GM12878 (cell line): ENCODE measurements around the gene OVOL3. TPM values are rescaled to one million over a fixed set of nuclear protein-coding genes. Genes with fewer than 3 reads are reported as not detected.

ENCODE experiments used
- ATAC-seq: fragments of 200-7000 bp; cut with Tn5 transposase; 3 replicates; pipeline ENCODE4 v1.9.1; 2020; ENCODE audit warnings: mild to moderate bottlenecking, moderate library complexity
- BruUV-seq: library from RNA; stranded (reverse); fragments of 400-500 nt; replicated peaks from 2 replicates; lab custom pipeline; 2021; lab: Mats Ljungman, UMichigan
- CTCF ChIA-PET: fragments of 300-600 bp; sonication (Branson Sonifier 250); formaldehyde crosslinking; extraction: SDS; loops from one replicate; lab custom pipeline; 2021; ENCODE audit warnings: inconsistent platforms; lab: Yijun Ruan, JAX
- POLR2A ChIA-PET: fragments of 350-600 bp; formaldehyde crosslinking; extraction: SDS; loops from one replicate; lab custom pipeline; 2021; ENCODE audit warnings: inconsistent platforms; lab: Charles Lee
- RAD21 ChIA-PET: fragments of 300-600 bp; sonication (Branson Sonifier 250); formaldehyde crosslinking; loops from one replicate; lab custom pipeline; 2023; ENCODE audit warnings: antibody characterized with exemption; ENCODE audit not compliant: unreplicated experiment; lab: Charles Lee
- SMC1A ChIA-PET: fragments of 300-600 bp; sonication (Branson Sonifier 250); formaldehyde crosslinking; loops from one replicate; lab custom pipeline; 2023; ENCODE audit not compliant: unreplicated experiment, uncharacterized antibody; lab: Charles Lee
- DNase-seq: peaks from one replicate; pipeline ENCODE4 v3.0.0-alpha.2; 2011; ENCODE audit warnings: low read depth, low spot score
- FAIRE-seq: peaks from 3 replicates; lab custom pipeline; 2011; peaks lifted over from hg19 to GRCh38; lab: Jason Lieb, UNC
- H2AFZ ChIP-seq: 2 replicates; pipeline ENCODE4 v1.6.0; 2011; ENCODE audit warnings: low read depth, low read length, control low read depth; ENCODE audit not compliant: control insufficient read depth
- H3K27ac ChIP-seq: 2 replicates; pipeline ENCODE4 v1.5.1; 2011; ENCODE audit warnings: control low read depth; ENCODE audit not compliant: control insufficient read depth, insufficient read depth
- H3K27me3 ChIP-seq, 2 experiments: replicated peaks in 1 of 2; 2 replicates each; pipeline versions ENCODE4 v1.6.0 to v1.6.1; 2011; ENCODE audit warnings: low read length in 1 of 2; ENCODE audit not compliant: control insufficient read depth in 2 of 2, insufficient read depth in 2 of 2
- H3K36me3 ChIP-seq, 2 experiments: 2 replicates each; pipeline ENCODE4 v1.5.1; 2011; ENCODE audit warnings: low read length in 1 of 2; ENCODE audit not compliant: control insufficient read depth in 2 of 2, insufficient read depth in 2 of 2
- H3K4me1 ChIP-seq: 2 replicates; pipeline ENCODE4 v1.6.1; 2011; ENCODE audit warnings: mild to moderate bottlenecking, low read length, moderate library complexity, mixed read lengths; ENCODE audit not compliant: control insufficient read depth, insufficient read depth
- H3K4me2 ChIP-seq: 2 replicates; pipeline ENCODE4 v1.6.0; 2011; ENCODE audit warnings: control low read depth; ENCODE audit not compliant: control insufficient read depth, insufficient read depth
- H3K4me3 ChIP-seq: fragments of 200-600 bp; sonication (generic); 2 replicates; pipeline ENCODE4 v1.5.1; 2016
- H3K79me2 ChIP-seq: 2 replicates; pipeline ENCODE4 v1.6.0; 2011; ENCODE audit warnings: low read length; ENCODE audit not compliant: control insufficient read depth, insufficient read depth
- H3K9ac ChIP-seq: 2 replicates; pipeline ENCODE4 v1.8.0; 2011; ENCODE audit warnings: low read length, control low read depth, mixed read lengths; ENCODE audit not compliant: control insufficient read depth, insufficient read depth
- H3K9me3 ChIP-seq: replicated peaks from 3 replicates; pipeline ENCODE4 v1.5.1; 2011; ENCODE audit warnings: mild to moderate bottlenecking, low read length; ENCODE audit not compliant: control insufficient read depth, insufficient read depth
- H4K20me1 ChIP-seq: 2 replicates; pipeline ENCODE4 v1.6.0; 2011; ENCODE audit not compliant: control insufficient read depth, insufficient read depth
- ASH2L ChIP-seq: fragments of 300-600, 200-600 bp; sonication (generic); IDR thresholded peaks from 2 replicates; pipeline ENCODE4 v1.6.1; 2017; ENCODE audit warnings: low read depth, mild to moderate bottlenecking, borderline replicate concordance
- BCL11A ChIP-seq: IDR thresholded peaks from 2 replicates; pipeline ENCODE4 v1.6.1; 2011; ENCODE audit warnings: low read depth, low read length
- CBFB ChIP-seq: IDR thresholded peaks from 2 replicates; pipeline ENCODE4 v1.6.1; 2016; ENCODE audit warnings: antibody characterized with exemption, low read depth
- CBX3 ChIP-seq: fragments of 200-600 bp; sonication (generic); IDR thresholded peaks from 2 replicates; pipeline ENCODE4 v1.6.1; 2016; ENCODE audit warnings: low read depth, borderline replicate concordance
- E2F8 ChIP-seq: fragments of 450-650 bp; IDR thresholded peaks from 2 replicates; pipeline ENCODE4 v1.6.1; 2018; ENCODE audit warnings: mild to moderate bottlenecking, low read depth, moderate library complexity; ENCODE audit not compliant: partially characterized antibody
- ELK1 ChIP-seq: IDR thresholded peaks from 2 replicates; pipeline ENCODE4 v1.6.1; 2012; ENCODE audit warnings: low read depth, low read length, improper control_type of control experiment
- KAT2A ChIP-seq: conservative IDR thresholded peaks from 2 replicates; pipeline ENCODE4 v1.6.1; 2011; ENCODE audit warnings: low read depth, low read length; ENCODE audit not compliant: control insufficient read depth
- PAX8 ChIP-seq: fragments of 450-650 bp; IDR thresholded peaks from 2 replicates; pipeline ENCODE4 v1.6.1; 2017; ENCODE audit warnings: mild to moderate bottlenecking, moderate library complexity
- PML ChIP-seq: IDR thresholded peaks from 2 replicates; pipeline ENCODE4 v1.6.1; 2012; ENCODE audit warnings: low read length, inconsistent platforms
- WGBS: methylation state at CpG from one replicate; pipeline ENCODE4 v1.1.6; 2016; ENCODE audit warnings: low lambda C conversion rate; ENCODE audit not compliant: insufficient replicate concordance, insufficient coverage; ENCODE audit errors: missing lambda C conversion rate; 5-methylcytosine and 5-hydroxymethylcytosine counted together
- in situ Hi-C: fragments of 300-500 bp; cut with MboI; formaldehyde crosslinking; loops from 9 replicates; pipeline ENCODE4 v1.14.3; 2018; ENCODE audit warnings: mixed read lengths
- intact Hi-C: fragments of 100-400 bp; cut with micrococcal nuclease; formaldehyde crosslinking; loops from one replicate; pipeline ENCODE4 v1.14.2; 2022; ENCODE audit not compliant: unreplicated experiment
- polyA plus RNA-seq, 11 experiments: library from polyadenylated mRNA; depleted of rRNA in 4 of 11; unstranded in 6 of 11; stranded (reverse) in 5 of 11; fragments of >200 nt; fragmentation: Nextera tagmentation in 4 of 11; fragmentation: Illumina TruSeq in 1 of 11; extraction: Ambion mirVana in 4 of 11; extraction: Trizol in 1 of 11; gene quantifications; 1 replicate in 1 of 11; 2 replicates in 10 of 11; pipeline versions ENCODE4 v1.2.1 to v1.2.3, GENCODE V29; 2011 to 2016; ENCODE audit warnings: inconsistent platforms in 2 of 11, missing spikeins in 2 of 11, low read depth in 1 of 11
- total RNA-seq, 4 experiments: library from RNA; depleted of rRNA in 3 of 4; stranded (reverse); fragments of >200 nt in 3 of 4; fragmentation: Illumina TruSeq in 1 of 4; extraction: Trizol in 1 of 4; gene quantifications; 2 replicates each; pipeline versions ENCODE4 v1.2.1 to v1.2.3, GENCODE V29; 2013 to 2021
- TF ChIP-seq, protein P1 (sequence below): fragments of 450-650 bp; IDR thresholded peaks from 2 replicates; pipeline ENCODE4 v1.6.1; 2016; ENCODE audit warnings: mild to moderate bottlenecking
- TF ChIP-seq, protein P2 (sequence below): fragments of 450-650 bp; formaldehyde crosslinking; IDR thresholded peaks from 2 replicates; pipeline ENCODE4 v1.5.0; 2022; ENCODE audit warnings: mild to moderate bottlenecking, missing genetic modification characterization
- TF ChIP-seq, protein P3 (sequence below): fragments of 450-650 bp; formaldehyde crosslinking; IDR thresholded peaks from 2 replicates; pipeline ENCODE4 v1.4.0; 2022; ENCODE audit warnings: mild to moderate bottlenecking, moderate library complexity

Gene OVOL3
- total and polyA plus RNA-seq, 10 of the 15 experiments (the other 5 are each of a cell fraction or from before 2014, with no cell fraction given) = 0.43 TPM; not detected in 9

- peaks cover 16% of the 10 kb centered on the region for H3K79me2 ChIP-seq
- ChIA-PET RAD21 (no interaction called here), CTCF (no interaction called here), SMC1A (no interaction called here), POLR2A (no interaction called here)
- no peak overlapping the region; the same call in 1 of the 2 replicates for H3K4me3 ChIP-seq
- peak overlapping the region; percentile 89; the same call in 1 of the 2 replicates for H3K4me2 ChIP-seq
- in situ Hi-C loops = no loop called here
- no peak overlapping the region for H2AFZ ChIP-seq
- H4K20me1 ChIP-seq = peaks cover 6% of the 10 kb centered on the region
- WGBS = 93% methylated on average over 12 of the region's 14 CpGs
- FAIRE-seq = no peak
- H3K27ac ChIP-seq = no peak overlapping the region
- DNase-seq = no peak
- peaks cover 6% of the 10 kb centered on the region; the same call in 1 of the 2 replicates for H3K4me1 ChIP-seq
- peaks cover 11 to 16% of the 10 kb centered on the region in 2 experiments; a peak in 3 of 4 replicates for H3K36me3 ChIP-seq
- ATAC-seq = no peak
- no peaks in the 10 kb centered on the region for H3K9me3 ChIP-seq
- intact Hi-C loops = no loop called here
- H3K9ac ChIP-seq = no peak overlapping the region
- BruUV-seq = no TSS peak
- no peaks in the 10 kb centered on the region for H3K27me3 ChIP-seq
- no peak for TF ChIP-seq E2F8
- TF ChIP-seq, protein P1, sequence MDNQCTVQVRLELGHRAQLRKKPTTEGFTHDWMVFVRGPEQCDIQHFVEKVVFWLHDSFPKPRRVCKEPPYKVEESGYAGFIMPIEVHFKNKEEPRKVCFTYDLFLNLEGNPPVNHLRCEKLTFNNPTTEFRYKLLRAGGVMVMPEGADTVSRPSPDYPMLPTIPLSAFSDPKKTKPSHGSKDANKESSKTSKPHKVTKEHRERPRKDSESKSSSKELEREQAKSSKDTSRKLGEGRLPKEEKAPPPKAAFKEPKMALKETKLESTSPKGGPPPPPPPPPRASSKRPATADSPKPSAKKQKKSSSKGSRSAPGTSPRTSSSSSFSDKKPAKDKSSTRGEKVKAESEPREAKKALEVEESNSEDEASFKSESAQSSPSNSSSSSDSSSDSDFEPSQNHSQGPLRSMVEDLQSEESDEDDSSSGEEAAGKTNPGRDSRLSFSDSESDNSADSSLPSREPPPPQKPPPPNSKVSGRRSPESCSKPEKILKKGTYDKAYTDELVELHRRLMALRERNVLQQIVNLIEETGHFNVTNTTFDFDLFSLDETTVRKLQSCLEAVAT = no peak
- no peak for TF ChIP-seq PAX8
- no peak for TF ChIP-seq KAT2A
- TF ChIP-seq, protein P2, sequence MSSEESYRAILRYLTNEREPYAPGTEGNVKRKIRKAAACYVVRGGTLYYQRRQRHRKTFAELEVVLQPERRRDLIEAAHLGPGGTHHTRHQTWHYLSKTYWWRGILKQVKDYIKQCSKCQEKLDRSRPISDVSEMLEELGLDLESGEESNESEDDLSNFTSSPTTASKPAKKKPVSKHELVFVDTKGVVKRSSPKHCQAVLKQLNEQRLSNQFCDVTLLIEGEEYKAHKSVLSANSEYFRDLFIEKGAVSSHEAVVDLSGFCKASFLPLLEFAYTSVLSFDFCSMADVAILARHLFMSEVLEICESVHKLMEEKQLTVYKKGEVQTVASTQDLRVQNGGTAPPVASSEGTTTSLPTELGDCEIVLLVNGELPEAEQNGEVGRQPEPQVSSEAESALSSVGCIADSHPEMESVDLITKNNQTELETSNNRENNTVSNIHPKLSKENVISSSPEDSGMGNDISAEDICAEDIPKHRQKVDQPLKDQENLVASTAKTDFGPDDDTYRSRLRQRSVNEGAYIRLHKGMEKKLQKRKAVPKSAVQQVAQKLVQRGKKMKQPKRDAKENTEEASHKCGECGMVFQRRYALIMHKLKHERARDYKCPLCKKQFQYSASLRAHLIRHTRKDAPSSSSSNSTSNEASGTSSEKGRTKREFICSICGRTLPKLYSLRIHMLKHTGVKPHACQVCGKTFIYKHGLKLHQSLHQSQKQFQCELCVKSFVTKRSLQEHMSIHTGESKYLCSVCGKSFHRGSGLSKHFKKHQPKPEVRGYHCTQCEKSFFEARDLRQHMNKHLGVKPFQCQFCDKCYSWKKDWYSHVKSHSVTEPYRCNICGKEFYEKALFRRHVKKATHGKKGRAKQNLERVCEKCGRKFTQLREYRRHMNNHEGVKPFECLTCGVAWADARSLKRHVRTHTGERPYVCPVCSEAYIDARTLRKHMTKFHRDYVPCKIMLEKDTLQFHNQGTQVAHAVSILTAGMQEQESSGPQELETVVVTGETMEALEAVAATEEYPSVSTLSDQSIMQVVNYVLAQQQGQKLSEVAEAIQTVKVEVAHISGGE (CRISPR knock-in tag) = no peak
- TF ChIP-seq PML = no peak
- no peak for TF ChIP-seq CBFB
- TF ChIP-seq CBX3 = no peak
- no peak for TF ChIP-seq BCL11A
- no peak for TF ChIP-seq ELK1
- TF ChIP-seq, protein P3, sequence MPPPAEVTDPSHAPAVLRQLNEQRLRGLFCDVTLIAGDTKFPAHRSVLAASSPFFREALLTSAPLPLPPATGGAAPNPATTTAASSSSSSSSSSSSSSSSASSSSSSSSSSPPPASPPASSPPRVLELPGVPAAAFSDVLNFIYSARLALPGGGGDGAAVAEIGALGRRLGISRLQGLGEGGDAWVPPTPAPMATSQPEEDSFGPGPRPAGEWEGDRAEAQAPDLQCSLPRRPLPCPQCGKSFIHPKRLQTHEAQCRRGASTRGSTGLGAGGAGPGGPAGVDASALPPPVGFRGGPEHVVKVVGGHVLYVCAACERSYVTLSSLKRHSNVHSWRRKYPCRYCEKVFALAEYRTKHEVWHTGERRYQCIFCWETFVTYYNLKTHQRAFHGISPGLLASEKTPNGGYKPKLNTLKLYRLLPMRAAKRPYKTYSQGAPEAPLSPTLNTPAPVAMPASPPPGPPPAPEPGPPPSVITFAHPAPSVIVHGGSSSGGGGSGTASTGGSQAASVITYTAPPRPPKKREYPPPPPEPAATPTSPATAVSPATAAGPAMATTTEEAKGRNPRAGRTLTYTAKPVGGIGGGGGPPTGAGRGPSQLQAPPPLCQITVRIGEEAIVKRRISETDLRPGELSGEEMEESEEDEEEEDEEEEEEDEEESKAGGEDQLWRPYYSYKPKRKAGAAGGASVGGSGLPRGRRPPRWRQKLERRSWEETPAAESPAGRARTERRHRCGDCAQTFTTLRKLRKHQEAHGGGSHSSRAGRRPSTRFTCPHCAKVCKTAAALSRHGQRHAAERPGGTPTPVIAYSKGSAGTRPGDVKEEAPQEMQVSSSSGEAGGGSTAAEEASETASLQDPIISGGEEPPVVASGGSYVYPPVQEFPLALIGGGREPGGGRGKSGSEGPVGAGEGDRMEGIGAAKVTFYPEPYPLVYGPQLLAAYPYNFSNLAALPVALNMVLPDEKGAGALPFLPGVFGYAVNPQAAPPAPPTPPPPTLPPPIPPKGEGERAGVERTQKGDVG (CRISPR knock-in tag) = no peak
- no peak for TF ChIP-seq ASH2L
Observed at GRCh38 chr19:36142046-36142445, 31.1 kb downstream of the OVOL3 start.
